Measurements from ENCODE around the gene MORN4. TPM values are rescaled to one million over a fixed set of nuclear protein-coding genes. Genes with fewer than 3 reads are reported as not detected.

MORN4 gene
- total and polyA plus RNA-seq, 11 donors: 7.2 to 31.7 (median 12.8) TPM

DNA sequence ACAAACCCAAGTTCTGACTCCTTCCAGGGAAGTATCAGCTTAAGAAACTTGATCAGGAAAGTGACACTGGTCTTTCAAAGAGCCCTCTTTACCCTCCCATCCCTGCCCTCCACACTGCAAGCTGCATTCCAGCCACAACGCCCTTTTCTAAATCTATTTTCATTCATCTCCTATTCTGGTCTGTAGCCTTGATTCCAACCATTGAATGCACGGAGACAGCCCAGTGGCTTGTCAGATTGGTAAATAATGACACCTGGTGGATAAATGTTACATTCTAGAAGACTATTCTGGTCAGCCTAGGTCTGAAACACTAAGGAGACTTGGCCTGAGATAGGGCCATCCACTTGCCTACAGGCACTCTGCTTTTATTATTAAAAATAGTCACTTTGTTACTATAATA lies 20.9 kb downstream of the MORN4 start:
- Histone ChIP-seq H3K4me3 (no peak overlapping the region), H3K27ac (peak overlapping the region in 10 of 12 donors; percentile 8 to 91 (median 79)), H3K36me3 (peaks cover 0 to 17% (median 0%) of the 10 kb centered on the region in 9 donors), H3K4me1 (peaks cover 0 to 41% (median 7%) of the 10 kb centered on the region in 12 donors), H3K27me3 (no peaks in the 10 kb centered on the region), H3K9me3 (no peaks in the 10 kb centered on the region)
- WGBS, 4 donors: 9 to 19% (median 15%) methylated on average over 2 of the region's 2 CpGs
- ATAC-seq: peak; percentile 54 to 72 (median 64)
- intact Hi-C loops (cut with DNase I): loop anchor here (1.0 to 10.0 kb wide), 9 partner anchors 40 to 208 kb away; partner anchors contain the start of genes ANKRD2 (in 8 of the 10) and RRP12 (in 2 of the 10)
- TF ChIP-seq, protein P1, sequence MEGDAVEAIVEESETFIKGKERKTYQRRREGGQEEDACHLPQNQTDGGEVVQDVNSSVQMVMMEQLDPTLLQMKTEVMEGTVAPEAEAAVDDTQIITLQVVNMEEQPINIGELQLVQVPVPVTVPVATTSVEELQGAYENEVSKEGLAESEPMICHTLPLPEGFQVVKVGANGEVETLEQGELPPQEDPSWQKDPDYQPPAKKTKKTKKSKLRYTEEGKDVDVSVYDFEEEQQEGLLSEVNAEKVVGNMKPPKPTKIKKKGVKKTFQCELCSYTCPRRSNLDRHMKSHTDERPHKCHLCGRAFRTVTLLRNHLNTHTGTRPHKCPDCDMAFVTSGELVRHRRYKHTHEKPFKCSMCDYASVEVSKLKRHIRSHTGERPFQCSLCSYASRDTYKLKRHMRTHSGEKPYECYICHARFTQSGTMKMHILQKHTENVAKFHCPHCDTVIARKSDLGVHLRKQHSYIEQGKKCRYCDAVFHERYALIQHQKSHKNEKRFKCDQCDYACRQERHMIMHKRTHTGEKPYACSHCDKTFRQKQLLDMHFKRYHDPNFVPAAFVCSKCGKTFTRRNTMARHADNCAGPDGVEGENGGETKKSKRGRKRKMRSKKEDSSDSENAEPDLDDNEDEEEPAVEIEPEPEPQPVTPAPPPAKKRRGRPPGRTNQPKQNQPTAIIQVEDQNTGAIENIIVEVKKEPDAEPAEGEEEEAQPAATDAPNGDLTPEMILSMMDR (IDR thresholded peaks at IDR 0.05): peak; percentile 31 to 67 (median 55)
- TF ChIP-seq POLR2A (IDR thresholded peaks at IDR 0.05): no peak
- DNase-seq: no peak

DNA sequence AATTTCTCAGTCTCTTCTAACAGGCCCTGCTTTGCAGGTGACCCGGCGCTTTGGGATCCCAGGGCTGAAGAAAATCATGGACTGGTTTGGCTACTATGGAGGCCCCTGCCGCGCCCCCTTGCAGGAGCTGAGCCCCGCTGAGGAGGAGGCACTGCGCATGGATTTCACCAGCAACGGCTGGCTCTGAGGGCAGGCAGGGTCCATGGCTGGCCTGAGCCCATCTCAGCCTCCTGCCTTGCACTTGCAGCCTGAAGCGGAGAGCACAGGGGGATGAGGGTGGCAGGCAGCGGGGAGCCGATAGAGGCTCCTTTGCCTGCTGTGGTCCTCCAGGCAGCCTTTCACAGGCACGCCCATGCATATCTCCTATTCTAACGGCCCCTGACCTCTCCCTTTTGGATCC lies 21.8 kb downstream of the MORN4 start:
- Histone ChIP-seq H3K36me3 (peaks cover 0 to 9% (median 0%) of the 10 kb centered on the region in 9 donors), H3K4me3 (no peak overlapping the region), H3K27me3 (no peaks in the 10 kb centered on the region), H3K27ac (peak overlapping the region in 9 of 12 donors; percentile 11 to 91 (median 80)), H3K4me1 (peaks cover 0 to 41% (median 7%) of the 10 kb centered on the region in 12 donors), H3K9me3 (no peaks in the 10 kb centered on the region)
- 74 to 89% (median 87%) methylated on average over 6 to 12 of the region's 12 CpGs for WGBS, 4 donors
- ATAC-seq (no peak), DNase-seq (no peak)
- intact Hi-C loops (cut with DNase I): loop anchor here (2.0 to 10.0 kb wide), 6 partner anchors 39 to 207 kb away; partner anchors contain the start of genes ANKRD2 (in 4 of the 10) and RRP12 (in 2 of the 10)
- TF ChIP-seq, protein P1 (IDR thresholded peaks at IDR 0.05): no peak
- TF ChIP-seq POLR2A (IDR thresholded peaks at IDR 0.05): no peak

DNA sequence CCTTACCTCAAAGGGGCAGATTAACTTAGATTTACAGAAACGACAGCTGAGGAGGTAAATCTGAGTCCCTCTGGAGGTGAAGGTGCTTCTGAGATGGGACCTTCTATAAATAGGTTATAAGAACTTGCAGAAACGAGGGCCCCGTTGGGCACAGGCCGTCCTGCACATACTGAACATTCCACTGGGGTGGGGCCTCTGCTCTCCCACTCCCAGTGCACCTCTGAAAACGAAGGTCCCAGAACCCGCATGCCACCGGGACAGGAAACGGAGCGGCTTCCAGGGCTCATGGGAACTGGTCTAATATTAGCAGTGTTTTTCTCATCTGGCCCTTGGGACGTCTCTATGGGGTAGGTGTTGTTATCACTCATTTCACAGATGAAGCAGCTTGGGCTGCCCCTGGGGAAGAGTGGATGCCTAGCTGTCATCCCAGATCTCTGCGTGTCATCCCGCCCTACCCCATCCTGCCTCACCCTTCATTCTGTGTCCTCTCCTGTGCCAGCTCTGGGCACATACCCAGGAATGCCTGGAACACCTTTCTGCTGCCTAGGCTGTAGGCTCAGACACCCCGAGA lies 24.2 kb downstream of the MORN4 start:
- peak in 1 of 2 donors; percentile 13 for TF ChIP-seq POLR2A (IDR thresholded peaks at IDR 0.05)
- TF ChIP-seq, protein P1 (IDR thresholded peaks at IDR 0.05): no peak
- no peaks in the 10 kb centered on the region for H3K27me3 ChIP-seq
- H3K4me3 ChIP-seq: no peak overlapping the region
- H3K4me1 ChIP-seq: peaks cover 0 to 41% (median 7%) of the 10 kb centered on the region in 12 donors
- 32 to 39% (median 37%) methylated on average over 6 to 13 of the region's 13 CpGs for WGBS, 4 donors
- H3K9me3 ChIP-seq: no peaks in the 10 kb centered on the region
- H3K27ac ChIP-seq: peak overlapping the region; percentile 49 to 91 (median 80)
- no peaks in the 10 kb centered on the region for H3K36me3 ChIP-seq
- ATAC-seq: peak; percentile 83 to 87 (median 86)
- intact Hi-C loops (cut with DNase I): loop anchor here in 1 of 10 donors (1.0 kb wide), 1 partner anchor 35 kb away; no protein-coding TSS in a partner anchor
- DNase-seq: peak; percentile 60 to 90 (median 74)

DNA sequence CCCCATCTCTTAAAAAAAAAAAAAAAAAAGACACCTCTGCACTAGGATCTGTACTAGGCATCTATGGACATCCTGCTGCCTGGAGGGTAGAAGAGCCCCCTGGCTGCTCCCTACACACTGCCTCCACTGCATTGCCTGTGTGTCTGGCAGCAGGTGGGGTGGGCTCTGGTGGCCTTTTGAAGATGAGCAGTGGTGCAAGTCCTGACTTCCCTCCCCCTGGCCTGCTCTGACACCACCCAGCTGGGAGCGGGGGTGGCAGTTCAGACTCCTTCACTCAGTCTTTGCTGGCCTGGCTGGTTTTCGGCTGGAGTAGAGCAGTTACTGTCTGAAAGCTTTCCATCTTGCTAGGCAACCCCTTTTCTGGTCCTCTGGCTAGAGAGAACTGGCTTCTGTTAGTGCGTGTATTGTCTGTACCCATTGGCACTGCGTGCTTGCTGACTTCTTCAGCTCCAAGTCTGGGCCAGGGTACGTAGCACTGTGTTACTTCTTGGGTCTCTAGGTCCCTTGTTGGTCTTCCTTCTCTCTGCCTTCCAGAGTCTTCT lies 26.1 kb downstream of the MORN4 start:
- intact Hi-C loops (cut with DNase I): no loop called here
- no peaks in the 10 kb centered on the region for H3K9me3 ChIP-seq
- peaks cover 0 to 37% (median 7%) of the 10 kb centered on the region in 12 donors for H3K4me1 ChIP-seq
- no peak overlapping the region for H3K4me3 ChIP-seq
- no peaks in the 10 kb centered on the region for H3K36me3 ChIP-seq
- peak overlapping the region in 7 of 12 donors; percentile 23 to 87 (median 78) for H3K27ac ChIP-seq
- H3K27me3 ChIP-seq: no peaks in the 10 kb centered on the region
- no peak for TF ChIP-seq POLR2A (IDR thresholded peaks at IDR 0.05)
- ATAC-seq (no peak), DNase-seq (no peak)
- WGBS, 4 donors: 90 to 94% (median 93%) methylated on average over 5 of the region's 5 CpGs

Data from heart left ventricle (tissue), 16 donors.